ENCODE data around the gene RAB31.

DNA sequence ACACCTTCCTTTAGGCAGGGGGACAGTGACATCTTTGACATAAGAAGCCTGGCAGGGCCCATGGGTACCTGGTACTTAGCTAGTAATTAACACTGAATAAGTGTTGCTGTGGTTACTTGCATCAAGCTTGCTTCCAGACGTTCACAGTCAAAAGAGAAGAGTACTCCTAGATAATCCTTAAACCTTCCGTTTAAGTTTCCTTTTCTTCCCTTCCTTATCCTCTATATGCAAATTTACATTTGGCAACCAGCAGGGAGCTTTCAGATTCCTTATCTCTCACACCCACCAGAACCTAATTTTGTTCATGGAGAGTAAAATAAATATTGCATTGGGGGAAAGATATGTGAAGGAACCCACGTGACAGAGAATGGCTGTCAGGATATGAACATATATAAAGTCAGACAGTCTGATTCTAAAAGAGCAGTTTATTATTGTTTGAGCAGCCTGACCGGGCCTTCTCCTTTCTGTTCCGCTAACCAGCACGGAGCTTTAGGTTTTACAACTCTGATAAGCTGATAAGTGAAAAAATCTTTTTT is 7.8 kb upstream of the RAB31 start:
- TF ChIP-seq POLR2AphosphoS5 (IDR thresholded peaks at IDR 0.05; ENCODE audit: insufficient read depth in 1 of 2, low read depth in 1 of 2) (no peak), POLR2A (IDR thresholded peaks at IDR 0.05) (no peak)
- TF ChIP-seq, protein P1, sequence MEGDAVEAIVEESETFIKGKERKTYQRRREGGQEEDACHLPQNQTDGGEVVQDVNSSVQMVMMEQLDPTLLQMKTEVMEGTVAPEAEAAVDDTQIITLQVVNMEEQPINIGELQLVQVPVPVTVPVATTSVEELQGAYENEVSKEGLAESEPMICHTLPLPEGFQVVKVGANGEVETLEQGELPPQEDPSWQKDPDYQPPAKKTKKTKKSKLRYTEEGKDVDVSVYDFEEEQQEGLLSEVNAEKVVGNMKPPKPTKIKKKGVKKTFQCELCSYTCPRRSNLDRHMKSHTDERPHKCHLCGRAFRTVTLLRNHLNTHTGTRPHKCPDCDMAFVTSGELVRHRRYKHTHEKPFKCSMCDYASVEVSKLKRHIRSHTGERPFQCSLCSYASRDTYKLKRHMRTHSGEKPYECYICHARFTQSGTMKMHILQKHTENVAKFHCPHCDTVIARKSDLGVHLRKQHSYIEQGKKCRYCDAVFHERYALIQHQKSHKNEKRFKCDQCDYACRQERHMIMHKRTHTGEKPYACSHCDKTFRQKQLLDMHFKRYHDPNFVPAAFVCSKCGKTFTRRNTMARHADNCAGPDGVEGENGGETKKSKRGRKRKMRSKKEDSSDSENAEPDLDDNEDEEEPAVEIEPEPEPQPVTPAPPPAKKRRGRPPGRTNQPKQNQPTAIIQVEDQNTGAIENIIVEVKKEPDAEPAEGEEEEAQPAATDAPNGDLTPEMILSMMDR (IDR thresholded peaks at IDR 0.05): no peak
